HPDE6-E6E7 (cell line): ENCODE data around the gene LGR4.
"Not testable (repeated sequence)": the region's sequence is repeated elsewhere in the genome, so short reads cannot be mapped to it uniquely, and the experiment has no call there.

ENCODE experiments used
- DNase-seq: peaks from one replicate; pipeline ENCODE4 v3.0.0; 2011; ENCODE audit warnings: missing footprints; ENCODE audit errors: extremely low spot score

The LGR4 gene

DNA sequence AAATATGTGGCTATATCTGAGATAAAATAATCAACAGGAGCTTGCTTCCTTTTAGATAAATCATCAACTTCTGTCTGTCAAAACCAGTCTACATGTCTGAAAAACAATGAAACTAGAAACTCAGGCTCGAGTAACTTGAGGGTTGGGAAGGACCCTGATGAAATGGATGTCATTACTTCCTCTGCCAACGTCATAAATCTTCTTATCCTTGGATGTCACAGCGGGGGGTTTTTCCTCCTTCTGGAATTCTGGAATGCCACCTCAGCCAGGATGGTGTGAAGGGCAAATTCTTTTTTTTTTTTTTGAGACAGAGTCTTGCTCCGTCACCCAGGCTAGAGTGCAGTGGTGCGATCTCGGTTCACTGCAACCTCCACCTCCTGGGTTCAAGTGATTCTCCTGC, 13.4 kb downstream of the LGR4 start:
- DNase-seq, result no peak

DNA sequence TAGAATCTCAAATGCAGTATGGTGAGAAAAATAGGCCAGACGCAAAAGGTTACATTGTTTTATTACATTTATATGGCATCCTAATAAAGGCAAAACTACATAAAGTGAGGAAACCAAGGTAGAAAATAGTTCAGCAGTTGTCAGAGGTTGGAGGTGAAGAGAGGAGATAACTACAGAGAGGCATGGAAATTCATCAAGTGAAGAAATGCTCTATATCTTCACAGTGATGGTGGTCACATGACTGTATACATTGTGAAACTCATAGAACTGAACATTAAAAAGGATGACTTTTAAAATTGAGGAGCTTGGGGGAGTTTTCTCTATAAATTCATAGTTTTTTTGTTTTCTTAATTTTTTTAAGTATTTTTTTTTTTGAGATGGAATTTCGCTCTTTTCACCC, 14.4 kb downstream of the LGR4 start:
- DNase-seq, result no peak

DNA sequence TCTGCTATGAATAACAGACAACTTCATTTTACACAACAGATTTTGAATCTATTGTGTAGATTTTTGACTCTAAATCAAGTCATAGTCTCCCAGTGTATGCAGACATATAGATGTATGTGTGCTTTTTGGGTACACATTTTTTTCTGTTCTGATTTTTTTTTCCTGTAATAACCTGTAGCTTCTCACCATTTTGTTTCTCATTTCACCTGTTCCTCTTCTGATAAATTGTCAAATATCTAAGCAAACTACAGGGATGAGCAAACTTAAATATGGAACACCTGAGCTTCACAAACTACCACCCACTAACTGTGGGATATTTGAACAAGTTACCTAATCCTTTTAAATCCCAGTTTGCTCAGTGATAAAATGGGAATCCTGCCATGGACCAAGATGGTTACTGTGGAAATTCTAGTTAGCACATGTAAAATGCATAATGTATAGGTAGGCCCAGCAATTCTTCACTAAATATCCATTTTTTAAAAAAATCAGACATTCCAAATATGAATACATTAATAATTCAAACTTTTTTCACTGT, 15.7 kb downstream of the LGR4 start:
- no peak for DNase-seq

DNA sequence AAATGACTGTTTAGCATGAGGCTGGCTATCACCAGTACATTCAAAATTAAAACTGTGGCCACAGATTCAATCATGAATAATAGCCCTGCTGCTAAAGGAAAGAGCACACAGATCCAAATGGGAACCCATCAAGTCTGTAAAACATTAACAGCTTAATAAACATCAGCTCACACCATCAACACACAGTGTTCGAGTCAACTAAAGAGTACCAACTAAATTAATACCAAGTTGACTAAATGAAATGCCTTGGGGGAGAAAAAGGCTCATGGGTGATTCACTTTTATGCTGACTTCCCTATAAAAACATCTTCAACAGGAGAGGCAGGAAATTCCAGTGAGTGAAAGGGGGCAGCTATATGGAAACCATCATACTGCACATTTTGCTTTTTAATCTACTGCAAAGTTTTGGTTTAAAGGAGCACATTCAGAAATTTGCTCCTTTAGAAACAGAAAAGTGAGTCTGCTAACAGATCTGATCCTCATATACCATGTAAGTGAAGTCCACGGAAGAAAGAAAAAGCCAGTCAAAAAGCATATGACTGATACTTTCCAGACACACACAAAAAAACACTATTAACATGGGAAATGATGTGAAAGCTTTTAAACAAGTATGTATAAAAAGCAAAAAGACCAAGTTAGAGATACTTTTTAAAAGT, 16.3 kb downstream of the LGR4 start:
- DNase-seq, result no peak

DNA sequence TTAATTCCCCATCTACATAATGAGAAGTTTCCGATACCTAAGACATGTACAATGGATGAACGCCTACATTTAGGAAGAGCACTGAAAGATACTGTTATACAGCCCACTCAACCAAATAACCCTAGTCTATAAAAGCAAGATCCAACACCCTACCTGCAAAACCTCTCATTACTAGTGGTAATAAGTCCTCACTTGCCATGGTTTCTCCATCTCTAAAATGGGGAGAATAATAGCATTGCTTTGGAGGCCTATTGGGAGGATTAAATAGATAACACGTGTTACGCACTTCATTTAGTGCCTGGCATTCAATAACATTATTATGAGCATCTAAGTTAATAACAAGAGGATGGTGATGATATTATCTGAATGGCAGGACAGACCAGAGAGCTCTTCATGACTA, 16.9 kb downstream of the LGR4 start:
- no peak for DNase-seq

DNA sequence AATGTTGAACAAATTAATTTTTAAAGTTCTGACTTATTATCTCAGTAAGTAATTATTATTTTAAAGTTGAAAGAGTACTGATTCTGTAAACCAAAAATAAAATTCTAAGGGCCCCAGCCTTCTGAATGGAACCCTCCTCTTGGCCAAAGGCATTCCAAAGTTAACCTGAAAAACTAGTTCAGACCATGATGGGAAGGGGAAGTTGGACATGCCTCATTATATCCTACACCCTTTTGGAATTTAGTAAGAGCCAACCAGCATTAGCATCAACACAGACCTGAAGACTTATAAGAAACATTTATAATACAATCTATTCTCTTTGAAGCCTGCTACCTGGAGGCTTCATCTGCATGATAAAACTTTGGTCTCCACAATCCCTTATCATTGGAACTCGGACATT, 18.9 kb downstream of the LGR4 start:
- no peak for DNase-seq

DNA sequence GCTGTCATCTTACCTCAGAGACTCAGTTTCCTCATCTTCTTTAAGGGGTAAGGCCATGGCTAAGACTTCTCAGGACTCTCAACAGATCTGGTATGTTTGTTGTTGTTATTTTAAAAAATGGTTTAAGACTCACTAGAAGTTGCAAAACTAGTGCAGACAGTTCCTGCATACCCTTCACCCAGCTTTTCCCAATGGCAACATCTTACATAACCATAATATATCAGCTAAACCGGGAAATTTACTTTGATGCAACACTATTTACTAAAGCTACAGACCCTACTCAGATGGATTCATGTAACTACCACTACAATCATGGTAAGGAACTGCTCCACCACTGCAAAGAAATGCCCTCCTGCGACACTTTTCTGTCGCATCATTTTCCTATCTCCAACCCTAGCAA, 20.4 kb downstream of the LGR4 start:
- DNase-seq, result no peak

DNA sequence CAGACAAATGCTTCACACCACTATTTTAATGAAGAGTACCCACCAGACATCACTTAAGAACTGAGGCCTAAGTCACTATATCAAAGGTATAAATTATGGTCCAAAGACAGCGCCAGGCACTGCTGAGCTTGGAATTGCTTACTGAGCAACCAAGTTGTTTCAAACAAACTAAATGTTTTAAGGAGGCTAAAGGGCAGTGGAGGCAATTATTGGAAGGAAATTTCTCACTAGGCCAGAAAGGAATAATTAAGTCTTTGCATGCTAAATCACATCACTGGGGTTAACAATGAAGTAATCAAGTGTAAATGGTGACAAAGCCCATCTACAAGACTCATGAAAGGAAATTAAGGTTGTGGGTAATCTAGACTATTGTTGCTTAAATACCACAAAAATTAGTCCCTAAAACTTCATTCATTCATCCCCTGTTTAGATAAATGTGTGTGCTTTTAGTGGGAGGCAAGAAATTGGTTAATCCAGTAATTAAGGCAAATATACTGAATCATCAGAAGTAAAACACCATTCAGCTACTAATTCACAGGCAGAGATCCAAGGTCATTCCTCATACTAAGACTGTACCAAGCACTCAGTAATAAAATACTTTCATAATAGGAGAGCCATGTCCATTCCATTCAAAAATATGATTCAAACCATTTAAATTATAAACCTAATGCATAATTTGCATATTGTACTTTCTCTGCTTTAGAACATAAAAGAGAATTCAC, 21.2 kb downstream of the LGR4 start:
- DNase-seq, result no peak

DNA sequence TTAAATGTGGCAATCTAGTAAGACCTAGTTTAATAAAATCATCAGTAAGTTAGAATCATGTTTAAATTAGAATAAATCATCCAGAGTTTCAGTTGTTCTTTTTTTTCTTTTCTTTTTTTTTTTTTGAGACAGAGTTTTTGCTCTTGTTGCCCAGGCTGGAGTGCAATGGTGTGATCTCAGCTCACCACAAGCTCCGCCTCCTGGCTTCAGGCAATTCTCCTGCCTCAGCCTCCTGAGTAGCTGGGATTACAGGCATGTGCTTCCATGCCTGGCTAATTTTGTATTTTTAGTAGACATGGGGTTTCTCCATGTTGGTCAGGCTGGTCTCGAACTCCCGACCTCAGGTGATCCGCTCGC, 24.4 kb downstream of the LGR4 start:
- DNase-seq, result not testable (repeated sequence)

DNA sequence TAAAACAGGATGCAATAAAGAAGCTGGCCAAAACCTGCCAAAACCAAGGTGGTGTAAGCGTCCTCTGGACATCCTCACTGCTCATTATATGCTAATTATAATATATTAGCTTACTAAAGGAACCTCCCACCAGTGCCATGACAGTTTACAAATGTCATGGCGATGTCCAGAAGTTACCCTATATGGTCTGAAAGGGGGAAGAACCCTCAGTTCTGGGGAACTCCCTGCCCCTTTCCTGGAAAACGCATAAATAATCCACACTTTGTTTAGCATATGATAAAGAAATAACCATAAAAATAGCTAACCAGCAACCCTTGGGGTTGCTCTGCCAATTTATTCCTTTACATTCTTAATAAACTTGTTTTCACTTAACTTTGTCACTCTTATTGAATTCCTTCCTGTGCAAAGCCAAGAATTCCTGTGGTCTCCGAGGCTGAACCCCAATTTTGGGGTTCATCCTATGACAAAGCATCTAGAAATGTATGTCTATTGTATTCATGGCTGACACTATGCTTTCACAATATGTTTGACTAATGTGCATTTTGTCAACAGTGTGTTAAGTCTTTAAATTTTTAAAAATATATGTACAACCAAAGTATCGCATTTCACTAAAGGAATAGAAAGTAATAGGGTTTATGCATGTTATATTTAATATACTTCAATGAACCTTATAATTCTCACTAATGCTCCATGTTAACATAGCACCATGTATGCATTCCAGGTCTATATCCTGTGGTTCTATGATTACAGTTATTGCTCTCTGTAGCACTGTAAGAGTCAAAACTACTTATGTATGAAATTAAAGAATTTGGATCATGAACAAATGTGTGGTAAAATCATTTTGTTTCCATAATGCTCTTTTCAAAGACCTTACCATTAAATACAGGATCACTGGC, 25.1 kb downstream of the LGR4 start:
- DNase-seq, result no peak

DNA sequence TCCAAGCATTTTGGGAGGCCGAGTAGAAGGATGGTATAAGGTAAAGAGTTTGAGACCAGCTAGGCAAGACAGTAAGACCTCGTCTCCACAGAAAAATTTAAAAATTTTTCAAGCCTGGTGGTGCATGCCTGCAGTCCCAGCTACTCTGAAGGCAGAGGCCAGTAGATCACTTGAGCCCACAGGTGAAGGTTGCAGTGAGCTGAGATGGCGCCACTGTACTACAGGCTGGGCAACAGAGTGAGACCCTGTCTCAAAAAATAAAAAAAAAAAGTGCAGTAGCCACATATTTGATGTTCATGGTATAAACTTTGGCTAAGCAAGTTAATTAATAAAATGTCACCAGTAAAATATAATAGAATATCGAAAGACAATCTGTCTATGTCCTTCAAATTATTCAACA, 27.0 kb downstream of the LGR4 start:
- DNase-seq, result no peak

DNA sequence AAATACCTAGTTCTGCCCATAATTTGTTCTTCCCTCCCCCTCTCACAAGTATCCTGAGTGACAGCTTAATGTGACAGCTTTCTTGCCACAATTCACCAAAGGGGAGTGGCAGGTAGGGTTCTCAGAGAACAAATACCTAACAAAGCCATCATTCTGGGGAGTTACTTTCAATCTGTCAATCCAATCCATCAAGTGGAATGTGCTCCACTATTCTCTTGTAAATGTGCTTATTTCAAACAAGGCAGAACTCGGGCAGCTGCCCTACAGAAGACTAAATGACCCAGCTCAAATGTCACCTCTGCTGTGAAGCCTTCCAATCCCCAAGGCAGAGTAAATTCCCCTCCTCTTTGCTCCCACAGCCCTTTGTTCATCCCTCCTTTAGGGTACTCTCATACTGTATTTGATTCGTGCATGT, 27.8 kb downstream of the LGR4 start:
- no peak for DNase-seq

DNA sequence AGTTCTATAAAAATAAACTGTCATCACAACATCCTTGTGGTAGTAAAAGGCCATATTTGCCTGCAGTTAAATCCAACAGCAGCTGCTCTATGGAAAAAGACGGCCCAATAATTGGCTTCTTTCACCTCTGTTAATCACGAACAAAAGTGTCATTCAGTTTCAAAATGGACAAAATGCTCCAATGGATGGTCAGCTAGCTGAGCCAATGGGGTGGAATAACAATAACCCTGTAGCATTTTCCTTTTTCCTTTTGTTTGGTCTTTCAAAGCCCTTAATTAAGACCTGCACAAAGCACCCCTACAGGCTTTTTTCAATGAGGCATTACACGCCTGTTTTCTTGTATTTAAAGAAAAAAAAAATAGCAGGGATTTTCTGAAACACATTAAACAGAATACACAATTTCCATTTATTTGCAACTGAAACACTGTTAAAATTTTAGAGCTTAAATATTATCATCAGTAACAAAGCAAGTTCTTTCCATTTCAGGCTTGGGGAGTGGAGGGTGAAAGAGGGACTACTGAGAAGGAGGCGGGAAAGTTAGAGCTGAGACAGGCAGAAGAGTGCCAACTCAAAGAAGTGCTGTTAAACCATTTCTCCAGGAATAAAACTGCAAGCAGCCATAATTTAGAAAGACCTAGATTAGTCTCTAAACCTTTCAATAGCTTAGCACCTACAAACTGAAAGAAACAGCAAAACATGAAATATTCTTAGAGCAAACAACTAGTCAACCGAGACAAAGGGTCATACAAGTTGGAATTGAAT, 28.7 kb downstream of the LGR4 start:
- DNase-seq, result no peak

DNA sequence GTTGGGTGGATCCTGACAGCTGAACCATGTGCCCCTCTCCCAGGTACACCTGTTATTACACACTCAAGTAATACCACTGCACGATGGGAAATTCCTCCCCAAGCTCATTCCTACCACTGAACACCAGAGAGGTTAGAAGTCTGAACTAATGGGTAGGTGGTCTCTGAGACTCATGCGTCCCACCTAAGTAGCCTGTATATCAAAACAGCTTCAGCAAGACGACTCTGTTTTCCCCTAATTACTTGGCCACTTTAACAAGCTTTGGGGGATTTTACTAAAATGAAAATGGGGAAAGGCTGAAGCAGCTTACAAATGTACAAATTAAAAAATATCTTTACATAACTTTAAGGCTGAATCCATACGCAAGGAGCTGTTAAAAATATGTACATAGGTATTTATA, 29.4 kb downstream of the LGR4 start:
- DNase-seq, result no peak

DNA sequence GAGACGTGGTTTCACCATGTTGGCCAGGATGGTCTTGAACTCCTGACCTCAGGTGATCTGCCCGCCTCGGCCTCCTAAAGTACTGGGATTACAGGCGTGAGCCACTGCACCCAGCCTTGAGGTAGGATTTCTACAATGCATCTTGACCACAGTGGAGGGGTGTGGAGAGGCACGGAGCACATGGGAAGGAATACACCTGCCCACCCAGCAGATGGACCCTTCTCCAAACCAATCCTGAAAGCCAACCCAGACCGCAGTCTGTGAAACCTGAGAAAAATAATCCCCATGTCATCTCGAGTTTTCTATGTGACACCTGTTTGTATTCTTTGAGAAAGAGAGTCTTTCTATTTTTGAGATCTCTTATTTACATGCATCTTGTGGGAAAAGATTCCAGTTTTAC, 32.5 kb downstream of the LGR4 start:
- DNase-seq, result no peak

DNA sequence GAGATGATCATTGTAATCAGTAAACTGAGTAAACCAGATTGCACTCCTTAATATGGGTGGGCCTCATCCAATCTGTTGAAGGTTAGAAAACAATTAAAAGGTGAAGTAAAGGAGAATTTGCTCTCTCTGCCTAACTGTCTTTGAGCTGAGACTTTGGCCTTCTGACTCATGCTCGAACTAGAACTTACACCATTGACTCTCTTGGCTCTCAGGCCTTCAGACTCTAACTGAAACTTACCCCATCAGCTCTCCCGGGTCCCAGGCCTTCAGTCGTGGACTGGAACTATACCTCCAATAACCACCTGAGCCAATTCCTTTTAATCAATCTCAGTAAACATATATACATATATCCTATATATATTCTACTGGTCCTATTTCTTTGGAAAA, 34.0 kb downstream of the LGR4 start:
- no peak for DNase-seq

DNA sequence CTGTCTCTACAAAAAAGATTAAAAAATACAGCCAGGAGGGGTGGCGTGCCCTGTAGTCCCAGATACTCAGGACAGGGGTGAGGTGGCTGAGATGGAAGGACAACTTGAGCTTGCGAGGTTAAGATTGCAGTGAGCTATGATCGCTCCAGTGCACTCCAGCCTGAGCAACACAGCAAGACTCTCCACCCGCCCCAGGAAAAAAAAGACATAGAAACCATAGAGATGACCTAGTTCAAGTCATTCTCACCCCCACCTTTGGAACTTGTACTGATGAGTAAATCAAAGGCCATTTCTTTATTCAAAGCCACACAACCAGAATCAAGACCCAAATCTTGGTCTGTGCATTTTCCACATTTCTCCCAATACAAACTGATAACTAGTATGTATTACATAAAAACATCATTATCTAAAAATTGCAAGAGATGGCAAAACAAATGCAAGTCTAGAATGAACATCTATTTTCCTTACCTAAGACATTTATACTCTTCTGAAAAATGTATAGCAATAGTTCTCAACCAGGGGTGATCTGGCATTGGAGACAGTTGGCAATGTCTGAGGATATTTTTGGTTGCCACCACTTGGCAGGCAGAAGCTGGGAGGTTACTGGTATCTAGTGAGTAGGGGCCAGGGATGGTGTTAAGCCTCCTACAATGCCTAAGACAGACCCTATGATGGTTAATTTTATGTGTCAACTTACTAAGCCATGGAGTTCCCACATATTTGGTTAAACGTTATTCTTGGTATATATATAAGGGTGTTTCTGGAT, 34.6 kb downstream of the LGR4 start:
- no peak for DNase-seq

DNA sequence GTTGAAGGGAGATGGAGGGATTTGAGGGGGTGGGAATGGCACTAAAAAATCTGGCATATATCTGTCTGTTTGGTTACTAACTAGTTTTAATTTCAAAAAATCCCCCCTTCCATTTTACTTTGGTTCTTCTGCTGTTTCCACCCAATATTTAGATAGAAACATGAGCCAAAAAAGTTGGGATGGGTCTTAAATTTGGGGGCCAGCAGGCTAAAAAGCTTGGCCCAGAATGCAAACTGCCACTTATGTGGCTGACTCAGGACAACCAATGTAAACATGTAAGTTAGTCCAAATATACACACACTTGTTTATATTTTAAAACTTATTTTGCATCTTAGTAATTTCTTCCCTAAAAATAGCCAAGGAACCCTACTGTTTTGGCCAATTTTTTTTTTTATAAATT, 35.7 kb downstream of the LGR4 start:
- no peak for DNase-seq

DNA sequence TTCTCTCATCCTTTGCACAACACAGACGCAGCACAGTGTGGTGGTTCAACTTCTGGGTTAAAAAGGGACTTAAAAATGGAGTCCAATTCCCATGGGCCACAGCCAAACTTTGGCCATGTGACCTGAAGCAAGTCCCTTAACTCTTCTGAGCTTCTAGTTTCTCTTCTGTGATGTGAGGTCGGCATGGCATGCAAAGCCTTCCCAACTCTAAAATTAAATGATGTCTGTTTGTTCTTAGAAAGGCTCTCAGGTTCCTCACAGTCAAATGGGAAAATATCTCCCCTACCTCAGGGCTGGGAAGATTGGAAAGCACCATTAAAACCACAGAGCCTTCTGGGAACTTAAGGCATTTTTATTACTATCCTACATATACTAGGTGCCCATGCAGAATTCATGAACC, 38.8 kb downstream of the LGR4 start:
- no peak for DNase-seq

DNA sequence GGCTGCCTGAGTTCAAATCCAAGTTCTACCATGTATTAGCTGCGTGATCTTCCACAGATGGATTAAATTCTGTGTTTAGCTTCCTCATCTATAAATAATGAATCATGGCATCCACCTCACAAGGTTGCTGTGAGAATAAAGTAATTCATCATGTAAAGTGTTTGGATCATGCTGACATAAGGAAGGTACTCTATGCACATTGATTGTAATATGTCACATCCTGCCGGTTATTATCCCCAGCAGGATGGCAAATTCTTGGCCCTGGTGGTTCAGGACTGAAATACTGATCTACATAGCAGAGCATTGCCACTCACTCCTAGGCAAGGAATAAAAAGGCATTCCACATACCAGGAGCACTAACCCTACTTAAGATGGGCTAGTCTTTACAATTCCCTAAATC, 40.8 kb downstream of the LGR4 start:
- DNase-seq, result no peak

DNA sequence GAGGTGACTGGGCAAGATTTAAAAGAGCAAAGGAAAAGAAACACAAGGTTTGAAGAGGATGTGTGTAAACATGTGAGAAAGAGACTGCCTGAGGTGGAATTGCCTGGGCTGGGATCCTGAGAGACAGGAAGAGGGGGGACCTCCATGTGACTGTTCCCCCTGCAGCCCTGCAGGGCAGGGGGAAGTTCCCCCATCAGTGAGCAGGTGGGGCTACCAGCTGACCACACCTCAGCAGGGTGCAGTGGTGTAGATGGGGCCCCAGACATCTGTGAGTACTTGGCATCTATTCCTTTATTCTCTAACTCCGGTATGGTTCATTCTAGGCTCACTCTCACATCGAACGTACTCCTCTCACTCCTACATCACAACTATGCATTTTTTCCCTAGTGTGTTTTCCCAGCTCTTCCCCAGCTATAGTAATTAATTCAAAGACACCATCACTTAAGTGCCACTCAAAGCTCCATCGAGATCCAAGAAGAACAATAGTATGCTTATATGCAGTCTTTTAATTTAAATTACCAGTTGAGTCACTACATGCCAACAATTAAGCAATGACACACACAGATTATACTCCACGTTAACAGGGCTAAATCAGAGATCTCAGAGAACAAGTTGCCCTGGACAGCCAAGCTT, 42.7 kb downstream of the LGR4 start:
- DNase-seq, result peak; percentile 26
